GM23338 (cell line): Measurements from ENCODE around the gene GPR82. TPM values are rescaled to one million over a fixed set of nuclear protein-coding genes. Genes with fewer than 3 reads are reported as not detected.

ENCODE experiments used
- CREB1 ChIP-seq: fragments of 250-450 bp; sonication (Bioruptor Pico); IDR thresholded peaks from 2 replicates; pipeline ENCODE4 v1.5.0; 2020; ENCODE audit warnings: low read depth, mild to moderate bottlenecking, moderate library complexity
- CTCF ChIP-seq, 2 experiments: fragments of 200-600 bp in 1 of 2; sonication (generic) in 1 of 2; conservative IDR thresholded peaks; 2 replicates each; pipeline versions ENCODE4 v1.5.1 to v1.6.1; 2016 to 2017; ENCODE audit warnings: antibody characterized with exemption in 2 of 2, low read depth in 2 of 2, mild to moderate bottlenecking in 2 of 2, moderate library complexity in 1 of 2
- ETS1 ChIP-seq: IDR thresholded peaks from 2 replicates; pipeline ENCODE4 v1.6.1; 2016; ENCODE audit warnings: antibody characterized with exemption
- EZH2phosphoT487 ChIP-seq: fragments of 200-600 bp; sonication (generic); IDR thresholded peaks from one replicate; pipeline ENCODE4 v1.8.1; 2018; ENCODE audit warnings: antibody characterized with exemption; ENCODE audit not compliant: unreplicated experiment
- NANOG ChIP-seq: IDR thresholded peaks from 2 replicates; pipeline ENCODE4 v1.6.1; 2016; ENCODE audit warnings: antibody characterized with exemption, borderline replicate concordance
- POLR2AphosphoS5 ChIP-seq: IDR thresholded peaks from 2 replicates; pipeline ENCODE4 v1.6.1; 2016; ENCODE audit warnings: antibody characterized with exemption, low read depth
- STAT1 ChIP-seq: IDR thresholded peaks from one replicate; pipeline ENCODE4 v1.6.1; 2016; ENCODE audit warnings: antibody characterized with exemption; ENCODE audit not compliant: unreplicated experiment
- ZNF114 ChIP-seq: fragments of 250-450 bp; sonication (Bioruptor Pico); IDR thresholded peaks from 2 replicates; pipeline ENCODE4 v1.5.0; 2020; ENCODE audit warnings: mild to moderate bottlenecking, moderate library complexity
- ZNF331 ChIP-seq: fragments of 250-450 bp; sonication (Bioruptor Pico); IDR thresholded peaks from 2 replicates; pipeline ENCODE4 v1.5.0; 2020; ENCODE audit warnings: low read depth, mild to moderate bottlenecking, moderate library complexity
- ZNF462 ChIP-seq: fragments of 250-450 bp; sonication (Bioruptor Pico); IDR thresholded peaks from 2 replicates; pipeline ENCODE4 v1.5.0; 2020; ENCODE audit warnings: mild to moderate bottlenecking, moderate library complexity
- polyA plus RNA-seq: library from polyadenylated mRNA; unstranded; fragments of >200 nt; fragmentation: Nextera tagmentation; extraction: Ambion mirVana; gene quantifications from 2 replicates; pipeline ENCODE4 v1.2.1, GENCODE V29; 2016
- total RNA-seq: library from RNA; depleted of rRNA; stranded (reverse); fragments of >200 nt; shearing (Covaris generic); gene quantifications from 2 replicates; pipeline ENCODE4 v1.2.3, GENCODE V29; 2014

Gene GPR82
- total and polyA plus RNA-seq, 2 experiments from 2014 or later = 0.32 TPM; not detected in 1

- TF ChIP-seq ZNF462 (CRISPR knock-in tag) = no peak
- TF ChIP-seq POLR2AphosphoS5 = no peak
- no peak for TF ChIP-seq EZH2phosphoT487
- TF ChIP-seq CTCF (conservative IDR thresholded peaks at IDR 0.05; ENCODE audit: low read depth in 2 of 2) = no peak
- no peak for TF ChIP-seq ZNF331 (CRISPR knock-in tag)
- no peak for TF ChIP-seq NANOG
- no peak for TF ChIP-seq ETS1
- no peak for TF ChIP-seq STAT1
- no peak for TF ChIP-seq ZNF114 (CRISPR knock-in tag)
- no peak for TF ChIP-seq CREB1 (CRISPR knock-in tag)
Measured at GRCh38 chrX:41707218-41707617, 16.8 kb upstream of the GPR82 start (continued).
